ENCODE measurements around the gene SPINK8.
"Not testable (repeated sequence)": the region's sequence is repeated elsewhere in the genome, so short reads cannot be mapped to it uniquely, and the experiment has no call there.

The SPINK8 gene

DNA sequence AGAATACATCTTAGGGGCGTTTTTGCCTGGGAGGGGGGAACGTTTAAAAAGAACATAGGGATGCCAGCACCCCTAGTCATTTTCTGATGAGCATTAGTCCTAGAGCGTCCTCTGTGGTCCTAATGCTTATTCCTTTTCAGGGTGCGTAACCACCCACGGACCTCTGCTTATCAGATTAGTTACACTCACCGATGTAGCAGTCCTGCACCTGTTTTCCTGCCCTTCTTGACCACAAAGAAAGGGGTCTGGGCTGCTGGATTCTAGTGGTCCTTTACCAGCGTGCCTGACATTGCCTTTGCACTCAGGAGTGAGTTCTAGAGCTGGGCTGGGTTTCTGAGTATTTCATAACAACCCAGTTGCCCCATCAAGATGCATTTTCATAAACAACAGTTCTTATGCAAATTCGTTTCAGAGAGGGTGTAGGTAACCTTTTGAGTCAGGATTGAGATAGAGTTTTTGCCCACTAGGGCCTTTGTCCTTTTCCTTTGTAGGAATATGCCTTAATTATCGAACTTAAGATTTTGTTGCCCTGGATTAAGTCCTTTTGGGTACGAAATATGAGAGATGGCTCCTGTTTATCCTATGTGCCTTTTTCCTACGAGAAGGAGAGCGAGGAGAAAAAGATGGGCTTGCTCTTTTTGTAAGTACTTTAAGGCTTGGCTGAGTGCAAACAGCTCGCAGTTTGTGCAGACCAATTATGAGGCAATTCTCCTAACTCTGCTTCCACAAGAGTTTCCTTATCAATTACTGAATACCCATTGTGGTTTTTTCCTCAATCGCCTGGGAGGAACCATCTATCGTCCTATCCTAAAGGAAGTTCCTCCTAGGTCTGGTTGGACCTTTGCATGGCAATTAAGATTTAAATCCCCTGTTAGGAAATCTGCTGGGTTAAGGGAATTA is at the start of gene SPINK8:
TSS of gene SPINK8 (minus strand) at position 316 of the 900 bp plus-strand sequence. CDS start 5,320 bp downstream, outside the sequence.
- DNase-seq = not testable (repeated sequence)

DNA sequence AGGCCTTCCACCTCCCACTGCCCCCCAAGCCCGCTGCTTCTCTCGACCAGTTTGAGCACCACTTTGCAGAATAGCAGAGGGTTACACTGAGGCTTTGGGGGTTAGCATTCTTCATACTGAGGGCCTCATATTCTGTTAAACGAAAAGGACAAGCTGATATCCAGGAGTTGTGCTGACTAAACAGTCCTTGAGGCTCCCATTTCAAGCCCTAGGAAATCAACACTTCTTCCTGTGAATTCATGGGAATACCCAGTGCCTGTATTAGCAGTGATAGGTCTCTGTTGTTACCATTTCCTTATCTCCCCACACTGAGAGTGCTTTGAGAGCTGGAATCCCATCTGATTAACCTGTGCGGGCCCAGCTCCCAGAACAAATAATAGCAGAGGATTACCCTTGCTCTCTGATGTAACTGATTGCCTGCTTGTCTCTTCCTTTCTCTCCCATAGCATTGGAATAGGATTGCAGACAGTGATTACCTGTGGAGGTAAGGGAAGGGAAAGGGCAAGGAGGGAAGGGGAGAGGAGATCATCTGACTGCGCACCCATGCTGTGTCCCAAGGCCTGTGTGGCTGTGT is 39.5 kb upstream of the SPINK8 start:
- no peak for DNase-seq

DNA sequence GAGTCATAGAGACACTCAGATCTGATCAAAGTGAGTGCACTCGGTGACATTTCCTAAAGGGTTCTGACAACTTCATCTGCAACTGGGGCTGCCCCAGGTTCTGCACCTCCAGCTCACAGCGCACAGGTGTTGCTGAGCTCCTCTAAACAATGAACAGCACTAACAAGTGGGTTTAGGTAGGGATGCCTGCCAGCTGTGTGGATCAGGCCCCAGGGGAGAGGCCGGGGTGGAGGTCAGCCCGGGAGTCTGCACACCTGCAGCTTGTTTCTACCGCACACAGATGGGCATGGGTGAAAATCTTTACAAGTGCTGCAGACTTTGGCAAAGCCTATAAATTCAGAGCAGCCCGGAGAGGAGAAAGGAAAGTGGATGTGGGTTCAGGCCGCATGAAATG is 38.9 kb upstream of the SPINK8 start:
- DNase-seq = no peak

DNA sequence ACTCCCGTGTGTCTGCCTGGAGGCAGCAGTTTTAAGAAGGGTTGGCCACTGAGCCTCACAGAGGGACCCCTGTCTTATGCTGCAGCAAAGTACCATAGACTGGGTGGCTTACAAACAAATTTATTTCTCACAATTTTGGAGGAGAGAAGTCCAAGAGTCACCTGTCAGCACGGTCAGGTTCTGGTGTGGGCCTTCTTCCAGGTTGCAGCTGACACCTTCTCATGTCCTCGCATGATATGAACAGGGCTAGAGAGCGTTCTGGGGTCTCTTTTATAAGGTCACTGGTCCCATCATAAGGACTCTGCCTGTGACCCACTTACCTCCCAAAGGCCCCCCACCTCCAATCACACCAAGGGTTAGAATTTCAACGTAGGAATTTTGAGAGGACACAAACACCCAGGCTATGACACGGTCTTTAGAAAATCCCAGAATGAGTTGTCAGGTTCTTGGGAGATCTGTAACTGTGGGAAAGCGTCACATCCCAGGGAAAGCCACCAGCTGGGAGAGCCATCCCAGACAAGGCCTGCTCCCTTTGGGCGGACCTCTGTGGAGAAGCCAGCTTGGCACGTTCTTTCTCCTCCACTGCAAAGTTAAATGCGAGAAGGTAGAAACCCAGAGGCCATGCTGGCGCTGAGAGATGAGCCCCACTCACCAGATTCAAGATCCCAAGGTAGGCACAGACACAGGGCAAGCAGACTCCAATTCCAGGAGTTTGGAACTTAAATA is 38.4 kb upstream of the SPINK8 start, which contains the start of gene FBXW12:
TSS of gene FBXW12 (plus strand) at position 569 of the 726 bp plus-strand sequence. CDS start 549 bp downstream, outside the sequence.
- DNase-seq = no peak

DNA sequence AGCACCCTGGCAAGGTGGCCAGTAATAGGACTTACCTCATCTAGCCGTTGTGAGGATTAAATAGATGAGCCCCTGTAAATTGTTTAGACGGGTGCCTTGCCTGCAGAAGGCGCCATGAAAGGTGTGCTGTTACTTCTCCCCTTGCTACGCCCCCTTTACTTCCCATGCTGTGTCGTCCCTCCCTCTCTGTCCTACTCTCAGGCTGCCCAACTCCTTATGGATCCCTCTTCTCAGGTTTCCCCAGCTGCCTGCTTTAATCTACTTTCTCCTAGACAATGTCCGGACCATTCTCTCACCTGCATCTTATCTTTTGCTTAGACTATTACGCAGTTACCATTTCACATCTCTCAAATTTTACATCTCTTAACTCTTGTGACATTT is 36.9 kb upstream of the SPINK8 start:
- no peak for DNase-seq

DNA sequence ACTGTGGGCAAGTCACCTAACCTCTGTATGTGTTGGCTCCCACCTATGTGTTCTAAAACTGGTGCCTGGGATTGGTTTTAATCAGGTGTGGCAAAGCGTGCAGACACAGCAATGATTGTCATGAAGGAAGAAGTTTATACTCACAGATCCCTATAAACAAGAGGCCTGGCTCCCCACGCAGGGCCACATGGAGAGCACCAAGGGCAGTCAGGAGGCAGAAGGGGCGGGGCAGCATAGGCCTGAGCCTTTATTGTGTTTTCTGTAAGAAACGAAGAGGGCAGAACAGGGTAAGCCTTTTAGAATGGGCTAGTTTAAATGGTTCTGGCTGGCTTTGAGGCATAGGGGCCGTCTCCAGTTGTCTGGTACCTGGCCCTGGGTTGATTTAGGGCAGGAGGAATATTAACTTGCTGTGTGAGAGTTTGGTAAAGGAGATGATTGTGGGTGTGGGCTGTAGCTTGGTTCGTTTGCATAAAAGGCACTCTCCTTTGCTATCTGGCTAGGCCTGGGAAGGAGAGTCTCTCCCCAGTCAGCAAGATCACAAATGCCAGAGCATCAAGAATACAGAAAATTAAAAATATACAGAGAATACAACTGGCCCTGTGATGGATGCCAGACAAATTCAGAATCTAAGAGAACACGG is 36.4 kb upstream of the SPINK8 start:
- no peak for DNase-seq

DNA sequence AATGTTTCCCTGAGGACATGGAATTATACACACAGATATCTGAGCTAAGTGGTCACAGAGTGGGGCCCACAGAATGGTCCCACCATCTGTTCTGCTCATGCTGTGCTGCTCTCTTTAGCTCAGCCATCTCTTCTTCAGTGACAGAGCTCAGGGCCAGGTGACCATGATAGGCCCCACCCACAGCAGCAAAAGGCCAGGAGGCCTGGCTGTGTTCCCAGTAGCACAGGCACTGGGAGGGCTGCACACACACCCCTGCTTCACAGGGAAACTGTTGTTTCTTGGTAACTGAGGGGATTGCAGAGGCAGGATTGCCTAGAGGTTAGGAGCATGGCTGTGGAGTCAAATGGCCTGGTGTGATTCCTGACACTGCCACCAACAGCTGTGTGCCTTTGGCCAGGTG is 33.7 kb upstream of the SPINK8 start:
- no peak for DNase-seq

DNA sequence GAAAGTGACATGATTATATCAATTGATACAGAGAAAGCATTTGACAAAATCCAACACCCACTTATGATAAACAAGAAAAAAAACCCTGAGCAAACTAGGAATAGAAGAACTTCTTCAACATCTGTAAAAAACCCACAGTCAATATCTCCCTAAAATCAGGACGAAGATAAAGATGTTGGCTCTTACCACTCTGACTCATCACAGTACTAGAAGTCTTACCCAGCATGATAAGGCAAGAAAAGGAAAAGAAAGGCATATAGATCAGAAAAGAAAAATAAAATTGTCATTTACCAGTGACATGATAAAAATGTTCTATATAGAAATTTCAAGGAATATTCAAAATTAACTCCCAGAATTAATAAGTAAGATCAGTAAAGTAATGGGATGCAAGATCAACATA is 31.4 kb upstream of the SPINK8 start:
- DNase-seq = no peak

DNA sequence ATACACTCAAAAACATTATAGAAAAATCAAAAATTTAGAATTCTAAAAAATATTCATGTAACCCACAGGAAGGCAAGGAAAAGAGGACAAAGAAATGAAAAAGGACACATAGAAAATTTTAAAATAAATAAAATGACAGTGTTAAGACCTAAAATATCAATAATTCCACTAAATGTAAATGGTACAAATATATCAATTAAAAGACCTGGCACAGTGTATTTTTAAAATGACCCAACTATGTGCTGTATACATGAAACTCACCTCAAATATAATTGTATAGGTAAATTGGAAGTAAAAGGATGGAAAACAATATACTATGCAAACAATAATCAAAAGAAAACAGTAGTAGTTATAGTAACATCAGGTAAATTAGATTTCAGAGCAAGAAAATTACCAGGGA is 28.5 kb upstream of the SPINK8 start:
- DNase-seq = no peak

DNA sequence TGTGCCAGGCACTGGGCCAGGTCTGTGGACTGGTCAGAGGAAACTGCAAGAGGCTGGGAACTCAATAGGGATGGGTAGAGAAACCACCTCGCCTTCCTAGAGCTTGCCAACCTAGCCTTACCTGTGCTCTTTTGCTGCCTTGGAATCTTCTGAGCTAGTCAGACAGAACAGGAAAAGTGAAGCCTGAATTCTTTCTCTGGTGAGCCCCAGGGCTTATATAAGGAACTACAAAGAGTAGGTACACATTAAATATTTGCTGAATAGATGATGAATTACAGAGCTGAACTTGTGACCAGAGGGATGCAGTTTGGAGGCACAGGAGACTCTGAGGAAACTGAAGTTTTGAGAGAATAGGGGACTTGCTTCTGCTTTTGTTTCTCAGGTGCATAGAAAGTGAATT is 23.0 kb upstream of the SPINK8 start:
- no peak for DNase-seq

DNA sequence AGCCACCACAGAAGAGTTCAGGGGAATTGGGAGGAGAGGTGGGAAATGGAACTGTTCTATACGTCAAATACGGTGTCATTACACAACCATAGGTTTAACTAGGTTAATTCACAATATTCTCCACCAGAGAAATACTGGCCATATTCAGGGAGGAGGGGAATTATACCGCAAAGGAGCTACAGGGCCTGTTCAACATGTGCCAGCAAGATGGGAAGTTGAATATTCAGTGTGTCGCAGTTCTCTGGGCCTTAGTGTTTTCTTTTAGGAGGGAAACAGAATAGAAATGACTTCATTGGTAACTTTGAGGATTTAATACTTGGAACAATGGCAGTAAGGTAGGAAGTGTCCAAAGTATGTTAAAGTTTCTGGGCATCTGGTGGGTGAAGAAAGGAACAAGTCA is 20.5 kb upstream of the SPINK8 start:
- DNase-seq = no peak

DNA sequence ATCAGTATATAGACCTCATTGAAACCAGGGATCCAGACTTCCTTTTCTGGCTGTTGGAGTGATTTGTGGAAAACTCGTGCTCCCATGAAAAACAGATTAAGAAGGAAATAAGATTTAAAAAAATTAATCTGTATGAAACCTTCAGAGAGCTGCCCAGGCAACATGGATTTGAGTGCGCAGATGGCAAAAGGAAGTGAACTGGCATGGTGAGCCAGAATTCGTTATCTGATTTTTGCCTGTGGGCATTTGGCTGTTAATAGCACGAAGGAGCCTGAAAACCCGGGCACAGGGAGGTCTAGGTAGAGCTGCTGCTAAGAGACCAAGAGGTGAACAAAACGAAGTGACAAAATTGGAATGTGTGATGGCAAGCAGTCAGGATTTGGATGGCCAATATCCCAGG is 19.1 kb upstream of the SPINK8 start:
- no peak for DNase-seq

DNA sequence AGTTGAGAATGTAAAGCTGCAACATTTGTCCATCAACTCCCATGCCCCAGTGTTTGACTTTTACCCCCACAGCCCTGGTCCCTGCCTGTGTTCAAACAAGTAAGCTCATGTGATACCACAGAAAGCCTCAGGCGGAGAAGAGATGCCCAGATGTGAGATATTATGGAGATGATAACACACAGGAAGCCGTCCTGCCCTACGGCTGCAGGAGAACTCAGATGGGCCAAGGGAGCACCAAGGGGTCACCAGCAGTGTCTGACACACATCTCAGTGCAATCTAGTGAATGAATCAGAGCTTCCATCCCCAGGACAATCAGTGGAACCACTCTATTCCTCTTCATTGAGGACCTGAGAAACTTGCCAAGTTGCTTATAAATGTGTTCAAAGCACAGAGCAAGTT is 14.0 kb upstream of the SPINK8 start:
- DNase-seq = no peak

DNA sequence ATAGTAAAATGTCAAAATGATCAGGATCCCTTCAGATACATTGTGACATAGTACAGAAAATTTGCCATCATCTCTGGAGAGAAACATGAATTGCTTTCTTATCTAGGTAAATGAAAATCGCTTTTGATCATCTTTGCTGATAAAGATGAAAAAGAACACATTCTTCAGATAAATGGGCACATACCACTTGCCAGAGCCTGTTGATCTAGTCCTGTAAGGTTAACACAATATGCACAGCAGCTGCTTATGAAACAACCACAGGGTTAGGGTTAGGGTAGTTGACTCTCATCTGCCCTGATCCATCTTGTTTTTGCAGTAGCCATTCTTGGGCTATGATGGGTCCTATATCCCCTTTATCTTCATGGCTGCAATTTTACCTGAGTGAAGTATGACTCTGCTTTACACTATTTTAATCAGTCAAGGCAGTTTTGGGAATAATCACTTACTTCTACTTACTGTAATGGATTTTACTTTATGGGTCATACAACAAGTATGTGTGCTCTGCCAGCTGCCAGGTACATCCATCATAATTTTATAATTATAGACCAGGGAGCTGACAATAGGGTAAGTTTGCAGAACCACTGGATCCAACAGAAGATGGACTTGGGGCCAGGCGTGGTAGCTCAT is 12.6 kb upstream of the SPINK8 start:
- DNase-seq = no peak

DNA sequence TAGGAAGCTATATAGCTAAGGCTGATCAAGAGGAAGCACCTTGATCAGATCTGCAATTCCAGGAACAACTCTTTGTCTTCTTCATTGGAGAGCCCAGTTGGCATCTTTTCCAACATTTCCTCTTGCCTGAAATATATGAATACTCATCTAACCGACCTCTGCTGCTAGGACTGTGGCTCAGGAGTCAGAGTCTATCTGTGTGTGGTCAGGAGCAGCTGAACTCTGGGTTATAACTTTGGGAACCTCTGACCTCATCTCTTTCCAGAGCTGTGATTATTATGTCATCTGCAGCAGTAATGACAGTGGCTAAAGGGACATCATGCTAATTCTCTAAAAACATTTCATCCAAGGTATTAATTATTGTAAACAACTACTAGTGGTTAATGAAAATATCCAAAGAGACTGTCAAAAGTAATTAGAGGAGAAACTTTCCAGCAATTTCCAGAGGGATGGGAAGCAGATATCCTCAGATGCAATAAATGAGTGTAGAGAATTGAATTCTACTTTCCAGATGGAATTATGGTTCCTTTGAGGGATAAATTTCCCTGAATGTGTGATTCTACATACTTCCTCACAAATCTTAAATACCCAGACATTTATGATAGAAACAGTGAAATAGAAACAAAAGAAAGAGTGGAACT is 11.5 kb upstream of the SPINK8 start:
- DNase-seq = no peak

DNA sequence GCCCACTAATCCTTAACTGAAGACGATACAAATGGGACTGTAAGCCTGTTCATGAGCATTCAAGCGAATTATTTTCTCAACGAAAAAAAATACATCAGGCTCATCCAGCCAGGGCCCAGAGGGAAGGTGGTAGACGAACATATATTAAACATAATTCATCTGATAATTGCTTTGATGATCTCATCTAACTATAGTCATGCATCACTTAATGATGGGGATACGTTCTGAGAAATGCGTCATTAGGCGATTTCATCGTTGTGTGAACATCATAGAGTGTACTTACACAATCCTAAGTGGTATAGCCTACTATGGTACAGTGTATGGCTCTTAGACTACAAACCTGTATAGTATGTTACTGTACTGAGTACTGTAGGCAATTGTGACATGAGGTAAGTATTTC is 10.0 kb upstream of the SPINK8 start:
- no peak for DNase-seq

DNA sequence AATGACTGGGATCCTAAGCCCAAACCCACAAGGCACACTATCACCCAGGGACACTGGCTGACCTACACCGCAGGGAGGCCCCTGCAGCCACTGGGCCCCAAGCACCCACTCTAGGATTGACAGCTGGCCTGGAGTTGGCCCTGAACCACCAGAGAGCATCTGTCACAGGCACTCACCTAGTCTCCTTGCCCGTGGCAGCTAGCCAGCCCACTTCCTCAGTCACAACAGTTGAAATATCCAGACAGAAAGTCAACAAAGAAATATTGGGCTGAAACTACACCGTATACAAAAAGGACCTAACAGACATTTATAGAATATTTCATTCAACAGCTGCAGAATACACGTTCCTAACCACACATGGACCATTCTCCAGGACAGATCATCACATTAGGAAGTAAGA is 5.2 kb upstream of the SPINK8 start:
- no peak for DNase-seq

DNA sequence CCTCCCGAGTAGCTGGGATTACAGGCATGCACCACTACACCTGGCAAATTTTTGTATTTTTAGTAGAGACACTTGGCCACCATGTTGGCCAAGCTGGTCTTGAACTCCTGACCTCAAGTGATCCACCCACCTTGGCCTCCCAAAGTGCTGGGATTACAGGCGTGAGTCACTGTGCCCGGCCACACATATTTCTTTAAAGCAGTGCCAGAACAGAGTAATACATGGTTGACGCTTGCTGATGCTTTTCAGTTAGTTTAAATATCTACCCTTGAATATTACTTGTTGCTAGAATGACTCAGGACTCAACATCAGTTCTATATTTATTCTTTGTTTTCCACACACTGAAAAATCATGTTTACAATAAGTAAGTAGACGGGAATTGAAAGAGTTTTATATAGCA is 4.1 kb upstream of the SPINK8 start:
- not testable (repeated sequence) for DNase-seq

DNA sequence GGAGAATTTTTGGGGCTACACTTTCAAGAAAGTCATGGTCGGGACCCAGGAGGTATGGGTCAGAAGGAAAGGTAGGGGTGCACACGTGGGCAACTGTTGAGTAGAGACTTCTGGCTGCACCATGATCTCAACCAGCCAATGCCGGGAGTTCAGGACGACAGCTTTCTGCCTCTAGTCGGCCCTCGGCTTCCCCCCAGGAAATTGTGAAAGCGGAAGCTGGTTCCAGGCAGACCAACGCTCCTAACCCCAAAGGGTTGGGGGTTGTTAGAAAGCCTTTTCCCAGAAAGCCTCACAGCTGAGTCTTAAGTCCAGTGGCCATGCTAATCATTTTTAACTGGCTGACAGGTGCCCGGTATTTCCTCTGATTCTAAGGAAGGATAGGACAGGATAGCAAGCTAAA is 1.8 kb upstream of the SPINK8 start:
- DNase-seq = not testable (repeated sequence)

DNA sequence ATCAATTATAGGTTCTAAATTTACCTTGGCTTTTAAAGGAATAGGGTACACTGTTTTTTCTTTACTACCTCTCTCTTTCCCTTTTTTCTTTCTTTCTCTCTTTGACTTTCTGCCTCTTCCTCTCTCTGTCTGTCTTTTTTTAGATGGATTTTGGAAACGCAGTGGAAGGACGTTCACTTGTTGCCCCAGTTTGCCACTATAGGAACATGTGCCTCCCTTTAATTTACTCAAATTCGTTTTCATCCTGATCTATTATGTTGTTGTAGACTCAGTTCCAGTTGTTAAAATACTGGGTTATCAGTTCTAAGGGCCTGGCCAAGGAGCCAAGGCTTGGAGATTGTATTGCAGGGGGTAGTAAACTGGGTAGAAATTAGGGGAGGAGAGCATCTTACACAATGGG is 1.1 kb upstream of the SPINK8 start:
- no peak for DNase-seq

DNA sequence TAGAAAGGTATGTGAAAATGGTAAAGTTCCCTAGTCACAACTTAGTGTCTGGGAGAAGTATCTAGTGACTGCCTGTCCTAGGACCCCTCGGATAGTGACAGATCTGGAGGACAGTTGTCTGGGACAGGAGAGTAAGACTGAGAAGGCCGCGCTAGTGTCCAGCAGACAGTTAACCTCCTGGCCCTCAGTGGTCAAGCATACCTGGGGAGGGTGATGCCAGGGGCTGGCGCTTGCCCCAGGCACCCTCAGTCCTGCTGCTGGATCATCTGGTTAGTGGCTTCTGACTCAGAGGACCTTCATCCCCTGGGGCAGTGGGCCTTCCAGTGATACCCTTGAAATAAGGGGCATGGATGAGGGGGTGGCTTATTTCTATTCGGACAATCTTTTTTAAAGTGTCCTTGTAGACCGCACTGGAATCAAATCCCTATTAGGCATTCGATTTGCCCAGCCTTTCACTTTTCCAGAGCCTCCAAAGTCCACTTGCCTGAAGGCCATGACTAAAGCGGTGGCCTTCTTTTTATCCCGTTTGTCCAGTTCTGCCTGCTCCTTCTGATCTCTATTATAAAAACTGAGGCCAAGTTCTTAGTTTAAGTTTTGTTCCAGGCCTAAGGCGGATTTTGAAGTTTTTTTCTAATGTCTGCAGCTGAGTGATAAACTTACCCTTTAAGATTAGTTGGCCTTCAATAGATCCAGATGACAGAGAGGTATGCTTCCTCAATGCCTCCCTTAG is 1.6 kb downstream of the SPINK8 start:
- DNase-seq = not testable (repeated sequence)

DNA sequence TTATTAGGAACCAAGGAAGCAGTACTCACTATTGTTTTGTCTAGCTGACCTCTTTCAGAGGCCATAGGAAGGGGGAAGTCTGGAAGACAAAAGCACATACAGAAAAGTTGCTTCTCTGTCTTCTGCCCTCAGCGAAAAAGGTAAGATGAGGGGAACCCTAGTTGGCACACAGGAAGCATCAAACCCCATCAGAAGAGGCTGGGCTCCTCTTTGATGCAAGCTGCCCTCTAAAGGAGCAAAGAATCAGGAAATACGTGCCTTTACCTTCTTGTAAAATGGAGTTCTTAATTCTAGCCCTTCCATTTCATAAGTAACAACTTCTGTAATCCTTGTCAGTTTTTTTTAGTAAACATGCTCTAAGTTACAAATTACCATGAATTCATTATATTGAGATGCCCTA is 12.5 kb downstream of the SPINK8 start:
- no peak for DNase-seq
